Activated naive CD8-positive, alpha-beta T cell (primary cell): ENCODE data around the gene DHX8.

ENCODE experiments used
- H3K27ac Mint-ChIP-seq: one replicate; pipeline ENCODE4 v1.8.0; 2021; ENCODE audit warnings: mixed read lengths
- H3K27me3 Mint-ChIP-seq: one replicate; pipeline ENCODE4 v1.8.0; 2021; ENCODE audit warnings: mixed read lengths
- H3K36me3 Mint-ChIP-seq: one replicate; pipeline ENCODE4 v1.8.0; 2021; ENCODE audit warnings: mixed read lengths
- H3K4me1 Mint-ChIP-seq: one replicate; pipeline ENCODE4 v1.8.0; 2021; ENCODE audit warnings: low read depth, mixed read lengths
- H3K4me3 Mint-ChIP-seq: one replicate; pipeline ENCODE4 v1.8.0; 2021; ENCODE audit warnings: mild to moderate bottlenecking, mixed read lengths
- H3K9me3 Mint-ChIP-seq: one replicate; pipeline ENCODE4 v1.8.0; 2021; ENCODE audit warnings: low read depth, mixed read lengths

The DHX8 gene

DNA sequence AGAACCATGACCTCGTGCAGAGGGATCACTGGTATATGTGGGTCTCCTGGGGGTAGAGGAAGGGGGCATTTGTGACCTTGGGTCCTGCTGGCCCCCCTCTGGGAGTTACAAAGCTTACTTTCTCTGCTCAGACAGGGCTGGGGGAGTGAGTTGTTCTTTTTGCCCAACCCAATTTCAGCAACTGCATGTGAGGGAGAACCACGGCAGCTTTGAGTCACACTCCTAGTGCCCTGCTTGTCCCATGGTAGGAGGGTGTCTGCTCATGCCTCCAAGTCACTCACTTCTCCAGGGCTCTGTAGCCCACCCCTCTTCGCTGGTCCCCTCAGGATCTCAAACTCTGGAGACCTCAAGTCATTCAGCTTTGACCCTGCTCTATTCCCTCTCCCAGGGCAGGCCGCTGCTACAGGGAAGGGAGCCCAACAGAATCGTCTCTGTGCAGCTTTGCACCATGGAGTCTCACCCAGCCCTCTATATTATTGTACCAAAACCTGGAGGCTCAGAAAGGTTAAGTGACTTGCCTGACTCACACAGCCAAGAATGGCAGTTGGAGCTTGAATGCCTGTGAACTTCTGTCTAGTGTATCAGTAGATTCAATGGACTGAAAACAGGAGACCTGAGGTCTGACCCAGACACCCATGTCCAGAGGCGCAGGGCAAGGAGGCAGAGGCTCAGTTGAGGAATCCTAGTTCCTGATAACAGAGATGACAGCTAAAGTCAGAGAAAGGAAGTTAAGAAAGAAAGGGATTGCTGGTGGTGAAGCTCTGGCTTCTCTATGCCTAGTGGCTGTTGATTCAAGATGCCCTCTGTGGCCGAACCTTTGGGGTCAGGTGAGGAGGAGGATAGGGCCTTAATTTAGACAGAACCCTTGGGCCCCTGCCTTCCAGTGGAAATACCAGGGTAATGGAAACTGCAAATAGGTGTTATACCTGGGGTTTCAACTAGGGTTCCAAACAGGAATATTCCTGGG lies 77.0 kb downstream of the DHX8 start:
- Mint-ChIP-seq H3K4me1 (peaks cover 6% of the 10 kb centered on the region), H3K36me3 (peaks cover 8% of the 10 kb centered on the region), H3K27me3 (peaks cover 26% of the 10 kb centered on the region), H3K27ac (no peak overlapping the region), H3K9me3 (no peaks in the 10 kb centered on the region), H3K4me3 (no peak overlapping the region)

DNA sequence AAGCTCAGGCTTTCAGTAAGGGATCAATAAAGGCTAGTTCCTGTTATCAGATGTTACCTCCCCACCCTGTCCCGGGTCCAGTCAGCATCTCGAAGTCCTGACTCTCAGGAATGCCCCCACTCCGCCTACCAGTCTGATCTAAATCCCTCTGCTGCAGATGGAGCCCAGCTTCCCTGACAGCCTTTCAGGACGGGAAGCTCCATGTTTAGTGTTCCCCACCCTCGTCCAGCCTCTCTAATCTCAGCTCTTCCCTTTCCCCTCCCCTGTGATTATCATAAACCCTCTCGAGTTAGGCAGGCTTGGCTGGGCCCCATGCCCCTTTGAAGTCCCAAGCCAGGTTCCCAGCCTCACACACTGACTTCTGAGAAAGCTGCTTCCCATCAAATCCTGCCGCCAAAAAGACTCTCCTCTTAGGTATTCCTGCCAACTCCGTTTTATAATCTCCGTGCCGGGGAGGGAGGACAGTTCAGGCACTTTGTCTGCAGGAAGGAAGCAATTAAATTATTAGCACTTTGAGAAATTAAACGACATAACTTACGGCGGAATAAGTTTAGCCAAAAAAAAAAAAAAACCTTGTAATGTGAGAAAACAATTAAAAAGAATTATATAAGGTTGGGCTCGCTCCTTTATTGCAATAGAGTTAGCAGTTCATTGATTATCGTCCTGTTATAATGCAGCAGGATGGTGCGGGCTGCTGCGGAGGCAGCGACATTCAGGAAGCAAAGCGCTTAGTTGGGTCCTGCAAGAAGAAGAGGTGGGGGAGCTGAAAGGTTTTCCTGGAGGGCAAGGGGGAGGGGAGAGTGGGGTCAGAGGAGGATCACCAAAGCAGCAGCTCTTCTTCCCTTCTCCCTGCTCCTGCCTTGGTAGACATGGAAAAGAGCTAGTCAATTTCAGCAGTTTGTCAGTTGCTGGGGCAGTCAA lies 79.2 kb downstream of the DHX8 start:
- H3K27me3 Mint-ChIP-seq: peaks cover 22% of the 10 kb centered on the region
- H3K4me1 Mint-ChIP-seq: peaks cover 6% of the 10 kb centered on the region
- H3K27ac Mint-ChIP-seq: no peak overlapping the region
- H3K4me3 Mint-ChIP-seq: no peak overlapping the region
- no peaks in the 10 kb centered on the region for H3K9me3 Mint-ChIP-seq
- H3K36me3 Mint-ChIP-seq: peaks cover 2% of the 10 kb centered on the region

DNA sequence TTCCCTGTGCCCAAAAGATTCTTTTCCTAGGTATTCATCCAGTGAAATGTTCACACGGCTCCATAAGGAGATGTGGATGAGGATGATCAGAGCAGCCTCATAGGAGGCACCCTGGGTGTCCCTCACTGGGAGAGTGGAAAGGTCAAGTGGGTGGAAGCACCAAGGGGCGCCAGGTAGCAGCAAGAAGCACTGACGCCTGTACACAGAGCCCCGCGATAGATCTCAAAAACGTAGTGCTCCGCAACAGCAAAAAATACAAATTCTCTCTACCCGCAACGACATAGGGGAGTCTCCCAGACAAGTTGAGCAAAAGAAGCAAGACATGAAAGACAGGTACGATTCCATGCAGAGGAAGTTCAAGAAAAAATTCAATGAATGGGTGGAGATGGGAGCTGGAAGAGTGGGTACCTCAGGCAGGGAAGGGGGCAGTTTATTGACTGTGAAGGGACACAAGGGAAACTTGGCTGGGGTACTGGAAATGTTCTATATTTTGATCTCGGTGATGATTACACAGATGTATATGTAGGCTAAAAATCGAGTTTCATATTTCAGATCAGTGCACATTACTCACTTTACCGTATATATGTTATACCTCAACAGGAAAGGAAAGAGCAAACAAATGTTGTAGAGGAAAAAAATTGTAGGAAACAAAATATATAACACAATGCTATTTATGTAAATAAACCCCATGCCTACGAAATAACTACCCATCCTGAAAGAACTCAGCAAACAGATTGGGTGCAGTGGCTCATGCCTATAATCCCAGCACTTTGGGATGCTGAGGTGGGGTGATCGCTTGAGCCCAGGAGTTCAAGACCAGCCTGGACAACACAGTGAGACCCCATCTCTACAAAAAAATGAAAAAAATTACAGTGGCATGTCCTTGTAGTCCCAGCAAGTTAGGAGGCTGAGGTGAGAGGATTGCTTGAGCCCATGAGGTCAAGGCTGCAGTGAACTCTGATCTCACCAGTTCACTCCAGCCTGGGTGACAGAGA lies 80.1 kb downstream of the DHX8 start:
- Mint-ChIP-seq H3K27ac (no peak overlapping the region), H3K9me3 (no peaks in the 10 kb centered on the region), H3K4me3 (no peak overlapping the region), H3K27me3 (peaks cover 20% of the 10 kb centered on the region), H3K4me1 (peaks cover 6% of the 10 kb centered on the region), H3K36me3 (peaks cover 2% of the 10 kb centered on the region)

DNA sequence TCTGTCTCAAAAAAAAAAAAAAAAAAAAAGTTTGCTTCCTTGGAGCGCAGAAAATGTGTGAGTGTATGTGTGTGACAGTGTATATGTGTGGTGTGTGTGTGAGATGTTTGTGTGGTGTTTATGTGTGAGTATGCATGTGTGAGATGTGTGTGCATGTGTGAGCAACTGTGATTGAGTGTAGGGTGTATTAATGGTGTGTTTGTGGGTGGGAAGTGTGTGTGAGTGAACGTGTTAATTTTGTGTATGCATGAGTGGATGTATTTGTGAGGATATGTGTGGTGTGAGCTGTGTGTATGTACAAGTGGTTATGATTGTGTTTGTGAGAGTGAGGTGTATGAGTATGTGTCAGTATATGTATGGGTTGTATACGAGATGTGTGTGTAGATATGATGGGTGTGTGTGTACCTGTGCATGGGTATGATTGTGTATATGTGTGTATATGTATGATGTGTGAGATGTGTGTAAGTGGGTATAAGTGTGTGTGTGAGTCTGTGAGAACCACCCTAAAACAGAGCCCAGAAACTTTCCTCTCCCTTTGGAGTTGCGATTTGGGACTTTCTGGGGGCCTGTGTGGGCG lies 84.8 kb downstream of the DHX8 start:
- Mint-ChIP-seq H3K36me3 (no peaks in the 10 kb centered on the region), H3K9me3 (no peaks in the 10 kb centered on the region), H3K4me3 (no peak overlapping the region), H3K4me1 (no peaks in the 10 kb centered on the region), H3K27me3 (peaks cover 4% of the 10 kb centered on the region), H3K27ac (no peak overlapping the region)

DNA sequence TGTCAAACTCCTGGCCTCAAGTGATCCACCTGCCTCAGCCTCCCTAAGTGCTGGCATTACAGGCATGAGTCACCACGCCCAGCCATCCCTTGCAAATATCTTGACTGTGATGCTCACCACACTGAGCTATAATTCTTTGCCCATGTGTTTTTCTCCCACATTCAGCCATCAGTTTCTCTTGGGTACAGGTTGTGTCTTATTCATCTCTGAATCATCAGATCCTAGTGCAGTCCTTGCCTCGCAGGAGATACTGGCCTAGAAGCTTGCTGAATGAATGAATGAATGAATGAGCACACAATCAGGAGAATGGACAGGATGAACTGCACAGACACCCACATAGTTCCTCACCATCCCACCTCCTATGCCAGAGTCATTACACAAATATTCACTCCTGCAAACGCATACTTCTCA lies 86.7 kb downstream of the DHX8 start:
- Mint-ChIP-seq H3K27ac (no peak overlapping the region), H3K27me3 (no peaks in the 10 kb centered on the region), H3K4me1 (no peaks in the 10 kb centered on the region), H3K4me3 (no peak overlapping the region), H3K36me3 (no peaks in the 10 kb centered on the region), H3K9me3 (no peaks in the 10 kb centered on the region)

DNA sequence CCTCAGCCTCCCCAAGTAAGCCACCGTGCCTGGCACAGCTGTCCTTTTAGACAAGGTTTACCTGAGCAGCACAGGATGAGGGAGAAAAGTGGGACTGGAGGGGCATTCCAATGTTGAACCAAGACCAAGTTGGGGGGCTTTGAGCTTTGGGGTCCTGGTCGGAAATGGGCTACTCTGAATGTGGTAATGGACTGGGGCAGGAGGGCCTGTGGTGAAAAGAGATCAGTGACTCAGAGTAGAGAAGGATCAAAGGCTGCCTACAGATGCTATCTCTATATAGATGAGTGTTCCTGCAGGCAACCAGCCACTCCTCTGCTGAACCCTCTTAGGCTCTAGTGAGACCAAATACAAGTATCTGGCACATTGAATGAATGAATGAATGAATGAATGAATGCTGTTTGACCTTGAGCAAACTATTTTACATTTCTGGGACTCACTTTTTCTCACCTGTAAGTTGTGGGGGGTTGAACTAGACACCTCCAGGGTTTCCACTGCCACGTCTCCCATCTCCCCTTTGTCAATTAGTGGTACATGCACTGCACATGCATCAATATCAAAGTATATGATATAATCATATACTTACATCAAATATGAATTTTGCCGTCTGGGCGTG lies 88.7 kb downstream of the DHX8 start:
- Mint-ChIP-seq H3K4me1 (no peaks in the 10 kb centered on the region), H3K27ac (no peak overlapping the region), H3K27me3 (no peaks in the 10 kb centered on the region), H3K4me3 (no peak overlapping the region), H3K36me3 (no peaks in the 10 kb centered on the region), H3K9me3 (no peaks in the 10 kb centered on the region)

DNA sequence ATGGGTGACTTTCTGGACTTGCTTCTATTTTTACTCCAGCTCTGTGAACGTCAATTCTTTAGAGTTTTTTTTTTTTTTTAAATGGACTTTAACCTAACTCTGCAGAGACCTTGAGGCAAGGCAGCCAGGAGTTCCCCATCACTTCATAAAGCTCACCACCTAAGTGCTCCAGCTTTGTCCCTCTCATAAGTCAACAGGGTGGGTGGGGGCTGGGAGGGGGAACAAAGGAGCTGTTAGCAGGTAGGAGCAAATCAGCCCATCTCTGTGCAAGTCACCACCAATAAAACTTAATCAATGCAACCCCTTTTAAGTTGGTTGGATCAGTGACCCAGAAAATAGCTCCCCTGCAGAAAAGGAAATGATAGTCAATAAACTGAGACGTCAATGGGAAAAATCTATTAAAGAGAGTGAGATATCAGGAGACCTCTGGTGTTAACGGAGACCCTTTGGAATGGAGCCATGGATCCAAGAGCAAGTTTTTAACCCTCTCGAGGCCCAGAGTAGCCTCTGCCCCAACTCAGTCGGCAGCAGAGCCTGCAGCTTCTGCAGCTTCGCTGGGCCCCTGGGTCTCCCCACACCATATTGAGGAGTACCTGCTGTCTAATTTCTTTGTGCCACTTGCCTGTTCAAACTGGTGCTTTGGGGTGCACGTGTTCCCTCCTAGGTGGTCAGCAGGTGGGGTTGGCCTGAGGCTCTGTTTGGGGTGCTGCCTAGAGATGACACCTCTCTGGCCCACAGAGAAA lies 90.0 kb downstream of the DHX8 start:
- Mint-ChIP-seq H3K27me3 (no peaks in the 10 kb centered on the region), H3K9me3 (no peaks in the 10 kb centered on the region), H3K36me3 (no peaks in the 10 kb centered on the region), H3K27ac (no peak overlapping the region), H3K4me1 (peaks cover 4% of the 10 kb centered on the region), H3K4me3 (no peak overlapping the region)

DNA sequence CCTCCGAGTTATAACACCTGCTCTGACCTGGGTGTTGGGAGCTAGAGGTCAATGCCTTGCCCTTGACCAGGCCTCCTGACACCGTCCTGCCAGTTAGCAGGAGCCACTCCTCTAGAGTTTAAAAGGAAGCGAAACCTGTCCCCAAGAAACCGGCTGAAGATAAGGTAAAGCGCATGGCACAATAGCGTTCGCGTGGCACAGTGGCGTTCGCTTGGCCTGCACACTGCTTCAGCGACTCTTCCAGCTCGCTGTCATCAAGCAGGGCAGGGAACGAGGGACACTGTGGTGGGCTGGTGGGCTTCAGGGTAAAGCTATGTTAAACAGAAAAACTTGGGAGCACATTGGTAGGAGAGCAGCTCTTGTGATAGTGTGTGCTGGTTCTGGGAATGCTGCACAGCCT lies 90.6 kb downstream of the DHX8 start:
- Mint-ChIP-seq H3K9me3 (no peaks in the 10 kb centered on the region), H3K27me3 (no peaks in the 10 kb centered on the region), H3K36me3 (no peaks in the 10 kb centered on the region), H3K4me3 (no peak overlapping the region), H3K4me1 (peaks cover 10% of the 10 kb centered on the region), H3K27ac (no peak overlapping the region)

DNA sequence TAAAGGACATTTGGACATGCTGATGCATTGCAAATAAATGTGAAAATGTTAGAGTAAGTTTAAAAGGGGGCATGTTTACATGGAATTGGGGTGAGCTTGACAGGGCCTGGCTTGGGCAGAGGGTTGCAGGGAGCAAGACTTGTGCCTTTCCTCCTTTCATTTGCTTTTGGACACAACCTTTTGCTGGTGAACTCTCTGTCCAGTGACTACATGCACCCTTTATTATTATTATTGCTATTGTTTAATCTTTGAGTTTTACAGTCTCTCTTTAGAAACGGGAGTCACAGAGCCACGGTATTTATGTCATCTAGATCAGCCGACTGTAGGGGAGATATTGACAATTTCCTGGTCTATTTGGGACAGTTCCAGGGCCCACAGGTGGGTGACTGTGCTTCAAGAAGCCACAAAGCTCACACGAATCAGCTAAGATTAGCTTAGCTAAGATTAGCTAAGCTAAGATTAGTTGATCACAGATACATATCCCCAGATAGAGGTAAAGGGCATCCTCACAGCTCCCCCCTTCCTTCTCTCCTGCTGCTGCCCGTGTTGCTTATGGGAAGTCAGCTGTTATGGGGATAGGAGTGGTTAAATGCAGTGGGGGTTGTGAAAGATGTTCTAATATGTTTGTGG lies 91.2 kb downstream of the DHX8 start:
- H3K4me3 Mint-ChIP-seq: no peak overlapping the region
- no peak overlapping the region for H3K27ac Mint-ChIP-seq
- H3K27me3 Mint-ChIP-seq: no peaks in the 10 kb centered on the region
- H3K36me3 Mint-ChIP-seq: no peaks in the 10 kb centered on the region
- H3K9me3 Mint-ChIP-seq: no peaks in the 10 kb centered on the region
- H3K4me1 Mint-ChIP-seq: peaks cover 15% of the 10 kb centered on the region
